HEK293 (cell line): Measurements from ENCODE around the gene FUT9.

Experiments
- CTCF ChIA-PET: fragments of 350-600 bp; formaldehyde crosslinking; extraction: SDS; loops from one replicate; lab custom pipeline; 2021; ENCODE audit warnings: antibody characterized with exemption; lab: Yijun Ruan, JAX
- POLR2A ChIA-PET: fragments of 300-600 bp; formaldehyde crosslinking; extraction: SDS; loops from one replicate; lab custom pipeline; 2020; ENCODE audit warnings: antibody characterized with exemption, inconsistent platforms; lab: Yijun Ruan, JAX
- H3K27ac ChIP-seq: fragments of 200-500 bp; sonication (Bioruptor generic); 2 replicates; pipeline ENCODE4 v1.5.1; 2014; ENCODE audit warnings: low read depth, low read length, control low read depth, inconsistent platforms; ENCODE audit errors: extremely low read depth
- H3K36me3 ChIP-seq, 2 experiments: fragments of 200-500 bp in 1 of 2; sonication (Bioruptor generic) in 1 of 2; 1 replicate in 1 of 2; 2 replicates in 1 of 2; pipeline ENCODE4 v1.5.1; 2014 to 2017; ENCODE audit warnings: inconsistent platforms in 2 of 2, low read length in 2 of 2; ENCODE audit not compliant: control insufficient read depth in 2 of 2, insufficient read depth in 1 of 2
- H3K4me1 ChIP-seq: fragments of 200-500 bp; sonication (Bioruptor generic); 2 replicates; pipeline ENCODE4 v1.5.1; 2014; ENCODE audit warnings: mild to moderate bottlenecking, low read length, inconsistent platforms; ENCODE audit not compliant: control insufficient read depth, insufficient read depth
- H3K4me3 ChIP-seq: 2 replicates; pipeline ENCODE4 v1.5.1; 2011; ENCODE audit warnings: low read depth, mild to moderate bottlenecking, control low read depth, low read length, moderate library complexity
- H3K9me3 ChIP-seq: fragments of 200-500 bp; sonication (Bioruptor generic); 2 replicates; pipeline ENCODE4 v1.5.1; 2014; ENCODE audit warnings: low read depth, low read length, inconsistent platforms; ENCODE audit not compliant: control insufficient read depth, insufficient read depth
- GFI1B ChIP-seq: fragments of 450-650 bp; formaldehyde crosslinking; IDR thresholded peaks from 2 replicates; pipeline ENCODE4 v1.5.1; 2016; ENCODE audit warnings: missing biosample characterization, missing genetic modification characterization
- GLIS2 ChIP-seq: fragments of 450-650 bp; formaldehyde crosslinking; IDR thresholded peaks from 2 replicates; pipeline ENCODE4 v1.5.1; 2016; ENCODE audit warnings: missing biosample characterization, missing genetic modification characterization
- MZF1 ChIP-seq: fragments of 450-650 bp; formaldehyde crosslinking; IDR thresholded peaks from 2 replicates; pipeline ENCODE4 v1.5.1; 2017; ENCODE audit warnings: missing biosample characterization, missing genetic modification characterization, borderline replicate concordance
- OSR2 ChIP-seq: fragments of 450-650 bp; formaldehyde crosslinking; IDR thresholded peaks from 2 replicates; pipeline ENCODE4 v1.5.1; 2016; ENCODE audit warnings: missing biosample characterization, missing genetic modification characterization
- TSHZ1 ChIP-seq: fragments of 450-650 bp; formaldehyde crosslinking; IDR thresholded peaks from 2 replicates; pipeline ENCODE4 v1.5.1; 2016; ENCODE audit warnings: missing biosample characterization, missing genetic modification characterization, borderline replicate concordance
- YY2 ChIP-seq: fragments of 450-650 bp; formaldehyde crosslinking; IDR thresholded peaks from 2 replicates; pipeline ENCODE4 v1.5.1; 2016; ENCODE audit warnings: missing biosample characterization, missing genetic modification characterization
- ZFHX2 ChIP-seq: fragments of 450-650 bp; formaldehyde crosslinking; conservative IDR thresholded peaks from 2 replicates; pipeline ENCODE4 v1.5.1; 2016; ENCODE audit warnings: missing biosample characterization, missing genetic modification characterization
- ZFP37 ChIP-seq: fragments of 450-650 bp; formaldehyde crosslinking; IDR thresholded peaks from 2 replicates; pipeline ENCODE4 v1.5.1; 2016; ENCODE audit warnings: missing biosample characterization, missing genetic modification characterization
- ZFP69B ChIP-seq: fragments of 450-650 bp; formaldehyde crosslinking; IDR thresholded peaks from 2 replicates; pipeline ENCODE4 v1.5.1; 2016; ENCODE audit warnings: missing biosample characterization, missing genetic modification characterization
- ZNF2 ChIP-seq: fragments of 450-650 bp; formaldehyde crosslinking; IDR thresholded peaks from 2 replicates; pipeline ENCODE4 v1.5.1; 2016; ENCODE audit warnings: missing biosample characterization, missing genetic modification characterization
- ZNF202 ChIP-seq: fragments of 450-650 bp; formaldehyde crosslinking; IDR thresholded peaks from 2 replicates; pipeline ENCODE4 v1.5.1; 2016; ENCODE audit warnings: missing biosample characterization, missing genetic modification characterization, borderline replicate concordance
- ZNF324 ChIP-seq: fragments of 450-650 bp; formaldehyde crosslinking; IDR thresholded peaks from 2 replicates; pipeline ENCODE4 v1.5.1; 2016; ENCODE audit warnings: missing biosample characterization, missing genetic modification characterization
- ZNF449 ChIP-seq: fragments of 450-650 bp; formaldehyde crosslinking; IDR thresholded peaks from 2 replicates; pipeline ENCODE4 v1.5.1; 2017; ENCODE audit warnings: missing biosample characterization, mild to moderate bottlenecking, missing genetic modification characterization, moderate library complexity
- ZNF529 ChIP-seq: fragments of 450-650 bp; formaldehyde crosslinking; IDR thresholded peaks from 2 replicates; pipeline ENCODE4 v1.5.1; 2017; ENCODE audit warnings: missing genetic modification characterization, missing biosample characterization; ENCODE audit not compliant: insufficient replicate concordance
- ZNF837 ChIP-seq: fragments of 450-650 bp; formaldehyde crosslinking; IDR thresholded peaks from 2 replicates; pipeline ENCODE4 v1.5.1; 2016; ENCODE audit warnings: missing biosample characterization, missing genetic modification characterization
- TF ChIP-seq, protein P1 (sequence below): fragments of 450-650 bp; formaldehyde crosslinking; IDR thresholded peaks from 2 replicates; pipeline ENCODE4 v1.5.1; 2016; ENCODE audit warnings: missing biosample characterization, missing genetic modification characterization, low read depth
- TF ChIP-seq, protein P2 (sequence below): fragments of 450-650 bp; formaldehyde crosslinking; IDR thresholded peaks from 2 replicates; pipeline ENCODE4 v1.5.1; 2016; ENCODE audit warnings: missing biosample characterization, missing genetic modification characterization

Gene FUT9

DNA sequence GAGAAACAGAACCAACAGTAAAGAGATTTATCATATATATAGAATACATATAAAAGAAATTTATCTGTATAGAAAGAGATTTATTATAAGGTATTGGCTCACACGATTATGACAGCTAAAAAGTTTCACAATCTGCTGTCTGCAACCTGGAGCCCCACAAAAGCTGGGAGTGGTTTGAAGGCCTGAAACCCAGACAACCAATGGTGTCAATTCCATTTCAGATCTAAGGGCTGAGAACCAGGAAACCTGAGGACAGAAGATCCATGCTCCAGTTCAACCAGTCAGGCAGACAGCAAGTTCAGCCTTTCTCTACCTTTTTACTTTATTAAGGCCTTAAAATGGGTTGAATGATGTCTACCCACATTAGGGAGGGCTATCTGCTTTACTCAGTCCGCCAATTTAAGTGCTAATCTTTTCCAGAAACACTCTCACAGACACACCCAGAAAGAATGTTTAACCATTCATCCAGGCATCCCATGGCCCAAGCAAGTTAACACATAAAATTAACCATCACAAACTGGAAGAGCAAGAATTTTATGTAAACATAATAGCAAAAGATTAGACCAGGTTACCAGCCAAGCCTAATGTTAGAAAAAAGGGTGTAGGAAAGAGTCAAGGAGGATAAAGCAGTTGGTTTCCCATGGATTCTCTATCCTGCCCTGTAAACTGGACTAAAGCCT lies 170.9 kb downstream of the FUT9 start:
- H3K4me3 ChIP-seq, result no peak overlapping the region
- CTCF ChIA-PET, result no interaction called here
- H3K36me3 ChIP-seq, result no peaks in the 10 kb centered on the region
- no peaks in the 10 kb centered on the region for H3K4me1 ChIP-seq
- POLR2A ChIA-PET, result no interaction called here
- no peaks in the 10 kb centered on the region for H3K9me3 ChIP-seq
- no peak overlapping the region for H3K27ac ChIP-seq
- TF ChIP-seq ZFP69B (tag by site-specific recombination) (no peak), ZNF529 (tag by site-specific recombination) (no peak), ZNF202 (tag by site-specific recombination) (no peak), ZFHX2 (tag by site-specific recombination) (no peak), MZF1 (tag by site-specific recombination) (no peak), ZFP37 (no peak), GLIS2 (tag by site-specific recombination) (no peak), TSHZ1 (tag by site-specific recombination) (no peak), GFI1B (tag by site-specific recombination) (no peak), ZNF449 (tag by site-specific recombination) (no peak), ZNF324 (tag by site-specific recombination) (no peak), ZNF2 (tag by site-specific recombination) (no peak), ZNF837 (tag by site-specific recombination) (no peak), OSR2 (no peak), YY2 (tag by site-specific recombination) (no peak)
- TF ChIP-seq, protein P1, sequence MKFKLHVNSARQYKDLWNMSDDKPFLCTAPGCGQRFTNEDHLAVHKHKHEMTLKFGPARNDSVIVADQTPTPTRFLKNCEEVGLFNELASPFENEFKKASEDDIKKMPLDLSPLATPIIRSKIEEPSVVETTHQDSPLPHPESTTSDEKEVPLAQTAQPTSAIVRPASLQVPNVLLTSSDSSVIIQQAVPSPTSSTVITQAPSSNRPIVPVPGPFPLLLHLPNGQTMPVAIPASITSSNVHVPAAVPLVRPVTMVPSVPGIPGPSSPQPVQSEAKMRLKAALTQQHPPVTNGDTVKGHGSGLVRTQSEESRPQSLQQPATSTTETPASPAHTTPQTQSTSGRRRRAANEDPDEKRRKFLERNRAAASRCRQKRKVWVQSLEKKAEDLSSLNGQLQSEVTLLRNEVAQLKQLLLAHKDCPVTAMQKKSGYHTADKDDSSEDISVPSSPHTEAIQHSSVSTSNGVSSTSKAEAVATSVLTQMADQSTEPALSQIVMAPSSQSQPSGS (tag by site-specific recombination), result no peak
- TF ChIP-seq, protein P2, sequence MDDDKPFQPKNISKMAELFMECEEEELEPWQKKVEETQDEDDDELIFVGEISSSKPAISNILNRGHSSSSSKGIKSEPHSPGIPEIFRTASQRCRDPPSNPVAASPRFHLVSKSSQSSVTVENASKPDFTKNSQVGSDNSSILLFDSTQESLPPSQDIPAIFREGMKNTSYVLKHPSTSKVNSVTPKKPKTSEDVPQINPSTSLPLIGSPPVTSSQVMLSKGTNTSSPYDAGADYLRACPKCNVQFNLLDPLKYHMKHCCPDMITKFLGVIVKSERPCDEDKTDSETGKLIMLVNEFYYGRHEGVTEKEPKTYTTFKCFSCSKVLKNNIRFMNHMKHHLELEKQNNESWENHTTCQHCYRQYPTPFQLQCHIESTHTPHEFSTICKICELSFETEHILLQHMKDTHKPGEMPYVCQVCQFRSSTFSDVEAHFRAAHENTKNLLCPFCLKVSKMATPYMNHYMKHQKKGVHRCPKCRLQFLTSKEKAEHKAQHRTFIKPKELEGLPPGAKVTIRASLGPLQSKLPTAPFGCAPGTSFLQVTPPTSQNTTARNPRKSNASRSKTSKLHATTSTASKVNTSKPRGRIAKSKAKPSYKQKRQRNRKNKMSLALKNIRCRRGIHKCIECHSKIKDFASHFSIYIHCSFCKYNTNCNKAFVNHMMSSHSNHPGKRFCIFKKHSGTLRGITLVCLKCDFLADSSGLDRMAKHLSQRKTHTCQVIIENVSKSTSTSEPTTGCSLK (tag by site-specific recombination), result no peak
